Measurements from ENCODE around the gene RPL7A. TPM values are rescaled to one million over a fixed set of nuclear protein-coding genes. Genes with fewer than 3 reads are reported as not detected.
"Not testable (repeated sequence)": the region's sequence is repeated elsewhere in the genome, so short reads cannot be mapped to it uniquely, and the experiment has no call there.

Gene RPL7A
- total and polyA plus RNA-seq, 5 donors: 973 to 1,455 (median 1,066) TPM

GRCh38 chr9:133380734-133381133, 32.7 kb downstream of the RPL7A start:
- no peak for DNase-seq
- Histone ChIP-seq H3K4me3 (ENCODE audit: low read length) (no peak overlapping the region), H3K27ac (ENCODE audit: low read length) (no peak overlapping the region), H3K4me1 (ENCODE audit: control insufficient read depth, insufficient read depth, low read length) (no peaks in the 10 kb centered on the region), H3K9me3 (ENCODE audit: control insufficient read depth, low read length) (no peaks in the 10 kb centered on the region), H3K27me3 (ENCODE audit: control insufficient read depth, insufficient read depth) (no peaks in the 10 kb centered on the region)
- no peak for ATAC-seq
- intact Hi-C loops (cut with DNase I): no loop called here
- 69% methylated on average over 4 of the region's 4 CpGs for WGBS

GRCh38 chr9:133382507-133383141, 34.6 kb downstream of the RPL7A start:
- Histone ChIP-seq H3K9me3 (ENCODE audit: control insufficient read depth, low read length) (no peaks in the 10 kb centered on the region), H3K4me1 (ENCODE audit: control insufficient read depth, insufficient read depth, low read length) (no peaks in the 10 kb centered on the region), H3K27me3 (ENCODE audit: control insufficient read depth, insufficient read depth) (no peaks in the 10 kb centered on the region), H3K4me3 (ENCODE audit: low read length) (no peak overlapping the region), H3K27ac (ENCODE audit: low read length) (no peak overlapping the region)
- no peak for ATAC-seq
- intact Hi-C loops (cut with DNase I): no loop called here
- 92% methylated on average over 4 of the region's 4 CpGs for WGBS
- DNase-seq: peak in 1 of 3 donors; percentile 2

- no peaks in the 10 kb centered on the region for H3K27me3 ChIP-seq (ENCODE audit: control insufficient read depth, insufficient read depth)
- no peak overlapping the region for H3K27ac ChIP-seq (ENCODE audit: low read length)
- DNase-seq: no peak
- H3K4me1 ChIP-seq (ENCODE audit: control insufficient read depth, insufficient read depth, low read length): no peaks in the 10 kb centered on the region
- ATAC-seq: no peak
- no peak overlapping the region for H3K4me3 ChIP-seq (ENCODE audit: low read length)
- intact Hi-C loops (cut with DNase I): no loop called here
- no peaks in the 10 kb centered on the region for H3K9me3 ChIP-seq (ENCODE audit: control insufficient read depth, low read length)
- WGBS: 96% methylated on average over 3 of the region's 3 CpGs
Observed at GRCh38 chr9:133383438-133383837, 35.4 kb downstream of the RPL7A start.

- WGBS: 87% methylated on average over 17 of the region's 17 CpGs
- H3K27me3 ChIP-seq (ENCODE audit: control insufficient read depth, insufficient read depth): no peaks in the 10 kb centered on the region
- intact Hi-C loops (cut with DNase I): no loop called here
- no peaks in the 10 kb centered on the region for H3K4me1 ChIP-seq (ENCODE audit: control insufficient read depth, insufficient read depth, low read length)
- H3K4me3 ChIP-seq (ENCODE audit: low read length): no peak overlapping the region
- ATAC-seq: no peak
- H3K9me3 ChIP-seq (ENCODE audit: control insufficient read depth, low read length): no peaks in the 10 kb centered on the region
- DNase-seq: peak in 1 of 3 donors; percentile 29
- H3K27ac ChIP-seq (ENCODE audit: low read length): no peak overlapping the region
Observed at GRCh38 chr9:133384736-133385321, 36.8 kb downstream of the RPL7A start.

GRCh38 chr9:133385452-133385851, 37.4 kb downstream of the RPL7A start:
- Histone ChIP-seq H3K4me3 (ENCODE audit: low read length) (no peak overlapping the region), H3K27ac (ENCODE audit: low read length) (no peak overlapping the region), H3K9me3 (ENCODE audit: control insufficient read depth, low read length) (no peaks in the 10 kb centered on the region), H3K4me1 (ENCODE audit: control insufficient read depth, insufficient read depth, low read length) (no peaks in the 10 kb centered on the region), H3K27me3 (ENCODE audit: control insufficient read depth, insufficient read depth) (no peaks in the 10 kb centered on the region)
- peak in 1 of 3 donors; percentile 16 for DNase-seq
- 87% methylated on average over 14 of the region's 14 CpGs for WGBS
- no peak for ATAC-seq
- intact Hi-C loops (cut with DNase I): no loop called here

DNA sequence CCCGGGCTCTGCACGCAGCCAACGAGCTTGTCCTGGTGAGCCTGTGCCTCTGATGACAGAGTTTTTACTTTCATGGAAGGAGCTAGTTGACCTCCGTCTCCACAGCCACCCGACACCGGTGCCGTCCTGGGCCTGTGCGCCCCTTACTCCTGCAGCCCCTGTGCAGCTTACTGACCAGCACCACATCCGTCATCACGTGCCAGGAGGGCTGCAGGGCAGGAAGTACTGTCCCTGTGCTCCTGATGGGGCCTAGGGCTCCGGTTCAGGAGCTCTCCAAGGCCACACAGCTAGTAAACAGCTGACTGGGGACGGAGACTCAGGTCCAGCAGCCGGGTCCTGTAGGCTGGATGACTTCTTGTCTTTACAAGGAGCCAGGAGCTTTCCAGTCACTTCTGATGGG, 38.3 kb downstream of the RPL7A start:
- no peaks in the 10 kb centered on the region for H3K27me3 ChIP-seq (ENCODE audit: control insufficient read depth, insufficient read depth)
- 76% methylated on average over 13 of the region's 13 CpGs for WGBS
- no peak overlapping the region for H3K4me3 ChIP-seq (ENCODE audit: low read length)
- no peak overlapping the region for H3K27ac ChIP-seq (ENCODE audit: low read length)
- intact Hi-C loops (cut with DNase I): no loop called here
- ATAC-seq (no peak), DNase-seq (peak in 1 of 3 donors; percentile 44)
- H3K9me3 ChIP-seq (ENCODE audit: control insufficient read depth, low read length): no peaks in the 10 kb centered on the region
- no peaks in the 10 kb centered on the region for H3K4me1 ChIP-seq (ENCODE audit: control insufficient read depth, insufficient read depth, low read length)

- H3K4me1 ChIP-seq (ENCODE audit: control insufficient read depth, insufficient read depth, low read length): no peaks in the 10 kb centered on the region
- DNase-seq (no peak), ATAC-seq (no peak)
- no peak overlapping the region for H3K4me3 ChIP-seq (ENCODE audit: low read length)
- intact Hi-C loops (cut with DNase I): no loop called here
- H3K9me3 ChIP-seq (ENCODE audit: control insufficient read depth, low read length): no peaks in the 10 kb centered on the region
- H3K27ac ChIP-seq (ENCODE audit: low read length): no peak overlapping the region
- 84% methylated on average over 9 of the region's 9 CpGs for WGBS
- no peaks in the 10 kb centered on the region for H3K27me3 ChIP-seq (ENCODE audit: control insufficient read depth, insufficient read depth)
Observed at GRCh38 chr9:133387680-133388079, 39.7 kb downstream of the RPL7A start.

DNA sequence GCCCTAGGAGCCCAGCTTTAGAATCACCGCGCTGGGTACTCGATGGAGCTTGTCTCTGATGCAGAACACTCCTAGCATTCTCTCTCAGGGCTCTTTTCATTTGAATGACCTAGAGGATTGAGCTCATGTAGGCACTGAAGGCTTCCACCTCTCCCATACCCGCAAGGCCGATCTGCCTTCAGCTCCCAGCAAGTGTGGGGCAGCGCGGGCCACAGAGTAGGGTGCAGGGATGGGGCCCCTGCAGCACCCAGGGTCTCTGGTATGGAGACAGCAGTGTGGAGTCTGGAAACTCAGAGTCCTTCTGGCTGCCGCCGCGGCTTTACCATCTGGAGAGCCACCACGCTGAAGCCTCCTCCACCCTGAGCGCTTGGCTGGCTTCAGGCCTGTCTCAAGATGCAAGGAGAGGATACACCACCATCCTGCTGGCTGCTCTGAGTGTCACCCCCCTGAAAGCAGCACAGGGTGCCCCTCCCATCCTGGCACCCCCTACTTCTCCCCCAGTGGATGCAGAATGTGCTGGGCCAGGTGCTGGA, 41.1 kb downstream of the RPL7A start:
- Histone ChIP-seq H3K9me3 (ENCODE audit: control insufficient read depth, low read length) (no peaks in the 10 kb centered on the region), H3K4me1 (ENCODE audit: control insufficient read depth, insufficient read depth, low read length) (no peaks in the 10 kb centered on the region), H3K27ac (ENCODE audit: low read length) (no peak overlapping the region), H3K4me3 (ENCODE audit: low read length) (no peak overlapping the region), H3K27me3 (ENCODE audit: control insufficient read depth, insufficient read depth) (no peaks in the 10 kb centered on the region)
- ATAC-seq (no peak), DNase-seq (peak in 1 of 3 donors; percentile 25)
- WGBS: 94% methylated on average over 12 of the region's 12 CpGs
- intact Hi-C loops (cut with DNase I): no loop called here

DNA sequence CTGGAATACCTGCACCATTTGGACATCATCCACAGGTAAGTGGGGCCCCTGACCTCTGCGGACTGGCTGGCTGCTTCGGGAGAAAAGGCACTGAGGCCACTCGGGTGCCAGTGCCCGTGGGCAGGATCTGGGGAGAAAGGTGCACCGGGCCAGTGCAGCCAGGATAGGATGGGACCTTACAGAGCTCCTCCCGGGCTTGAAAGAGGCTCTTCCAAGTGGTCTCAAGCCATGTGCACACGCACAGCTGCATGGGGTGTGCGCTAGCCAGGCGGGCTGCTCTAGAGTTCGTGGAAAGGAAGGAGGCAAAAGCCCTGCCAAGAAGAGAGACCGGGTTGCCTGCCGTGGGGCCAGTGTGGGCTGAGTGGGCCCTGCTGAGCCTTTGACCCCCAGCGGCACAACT, 41.5 kb downstream of the RPL7A start:
- WGBS: 86% methylated on average over 13 of the region's 13 CpGs
- Histone ChIP-seq H3K4me3 (ENCODE audit: low read length) (no peak overlapping the region), H3K27ac (ENCODE audit: low read length) (no peak overlapping the region), H3K27me3 (ENCODE audit: control insufficient read depth, insufficient read depth) (no peaks in the 10 kb centered on the region), H3K4me1 (ENCODE audit: control insufficient read depth, insufficient read depth, low read length) (no peaks in the 10 kb centered on the region), H3K9me3 (ENCODE audit: control insufficient read depth, low read length) (no peaks in the 10 kb centered on the region)
- DNase-seq (peak in 1 of 3 donors; percentile 20), ATAC-seq (no peak)
- intact Hi-C loops (cut with DNase I): no loop called here

GRCh38 chr9:133390713-133391112, 42.7 kb downstream of the RPL7A start:
- intact Hi-C loops (cut with DNase I): no loop called here
- DNase-seq (no peak), ATAC-seq (no peak)
- no peak overlapping the region for H3K27ac ChIP-seq (ENCODE audit: low read length)
- no peaks in the 10 kb centered on the region for H3K4me1 ChIP-seq (ENCODE audit: control insufficient read depth, insufficient read depth, low read length)
- WGBS: 85% methylated on average over 7 of the region's 7 CpGs
- H3K27me3 ChIP-seq (ENCODE audit: control insufficient read depth, insufficient read depth): no peaks in the 10 kb centered on the region
- H3K9me3 ChIP-seq (ENCODE audit: control insufficient read depth, low read length): no peaks in the 10 kb centered on the region
- no peak overlapping the region for H3K4me3 ChIP-seq (ENCODE audit: low read length)

DNA sequence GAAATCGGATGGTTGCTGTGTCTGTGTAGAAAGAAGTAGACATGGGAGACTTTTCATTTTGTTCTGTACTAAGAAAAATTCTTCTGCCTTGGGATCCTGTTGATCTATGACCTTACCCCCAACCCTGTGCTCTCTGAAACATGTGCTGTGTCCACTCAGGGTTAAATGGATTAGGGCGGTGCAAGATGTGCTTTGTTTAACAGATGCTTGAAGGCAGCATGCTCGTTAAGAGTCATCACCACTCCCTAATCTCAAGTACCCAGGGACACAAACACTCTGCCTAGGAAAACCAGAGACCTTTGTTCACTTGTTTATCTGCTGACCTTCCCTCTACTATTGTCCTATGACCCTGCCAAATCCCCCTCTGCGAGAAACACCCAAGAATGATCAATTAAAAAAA, 43.4 kb downstream of the RPL7A start:
- WGBS: 43% methylated on average over 3 of the region's 4 CpGs
- H3K4me3 ChIP-seq (ENCODE audit: low read length); H3K27me3 ChIP-seq (ENCODE audit: control insufficient read depth, insufficient read depth); H3K4me1 ChIP-seq (ENCODE audit: control insufficient read depth, insufficient read depth, low read length); H3K9me3 ChIP-seq (ENCODE audit: control insufficient read depth, low read length); ATAC-seq; intact Hi-C loops (cut with DNase I); H3K27ac ChIP-seq (ENCODE audit: low read length); DNase-seq: not testable (repeated sequence)

All from right cardiac atrium (tissue), 5 donors.